Stimulated activated CD8-positive, alpha-beta memory T cell treated with anti-CD3 and anti-CD28 coated beads, Interleukin-12 subunit alpha, Interleukin-12 subunit beta, amount 100 ng/mL, for 1 hour (primary cell): ENCODE measurements around the gene KIRREL1.

Experiments used
- DNase-seq: peaks from one replicate; pipeline ENCODE4 v3.0.0-alpha.2; 2020; ENCODE audit warnings: low read depth

The KIRREL1 gene

GRCh38 chr1:157975228-157975950 is 18.1 kb upstream of the KIRREL1 start:
- no peak for DNase-seq

DNA sequence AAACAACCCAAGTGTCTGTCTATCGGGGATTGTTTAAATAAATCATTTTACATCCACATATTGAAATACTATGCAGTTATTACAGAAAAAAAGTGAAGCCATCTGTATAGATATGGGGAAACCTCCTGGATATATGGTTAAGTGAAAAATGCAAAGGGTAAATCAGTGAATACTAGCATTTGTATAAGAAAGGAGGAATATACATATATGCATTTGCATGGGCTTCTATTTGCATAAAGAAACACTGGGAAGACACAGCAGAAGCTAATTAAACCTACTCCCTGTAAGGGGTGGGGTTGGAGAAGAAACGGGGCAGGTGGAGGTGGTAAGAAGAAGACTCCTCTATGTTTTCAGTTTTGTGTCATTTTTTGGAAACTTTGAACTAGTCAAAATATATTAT is 16.6 kb upstream of the KIRREL1 start:
- DNase-seq = no peak

DNA sequence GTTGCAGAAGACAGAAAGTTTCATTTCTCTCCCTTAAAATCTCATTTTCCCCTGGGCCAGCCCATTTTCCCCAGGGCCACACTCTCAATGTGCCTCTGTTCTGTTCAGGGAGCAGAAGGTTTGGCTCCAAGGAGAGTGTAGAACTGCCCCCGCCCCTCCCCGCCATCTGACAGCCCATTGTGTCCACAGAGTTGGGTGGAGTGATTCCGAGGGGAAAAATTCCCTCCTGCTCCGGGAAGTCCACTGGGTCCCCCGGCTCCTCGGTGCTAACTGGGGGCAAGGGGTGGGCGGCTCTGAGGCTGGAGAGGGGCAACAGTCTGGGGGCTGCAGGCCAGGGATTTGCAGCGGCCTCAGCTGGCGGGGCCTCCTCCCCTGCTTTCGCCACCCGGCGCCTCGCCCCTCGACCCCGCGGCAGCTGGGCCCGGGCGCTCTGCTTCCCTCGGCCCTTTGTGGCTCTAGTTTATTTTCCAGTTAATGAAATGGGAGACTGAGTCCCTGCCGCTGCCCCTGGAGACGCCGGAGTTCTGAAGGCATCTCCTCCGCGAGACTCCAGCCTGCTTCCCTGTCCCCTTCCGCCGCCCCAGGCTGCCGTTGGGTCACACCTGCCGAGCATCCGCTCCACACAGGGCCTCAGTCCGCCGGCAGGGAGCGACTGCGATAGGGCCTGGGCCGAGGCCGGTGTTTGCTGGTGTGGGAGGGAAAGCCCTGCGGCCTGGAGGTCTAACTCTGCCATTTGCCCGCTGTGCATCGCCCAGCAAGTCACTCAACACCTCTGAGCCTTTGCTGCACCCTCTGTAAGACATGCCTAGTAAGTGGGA is 14.7 kb upstream of the KIRREL1 start:
- DNase-seq = no peak

DNA sequence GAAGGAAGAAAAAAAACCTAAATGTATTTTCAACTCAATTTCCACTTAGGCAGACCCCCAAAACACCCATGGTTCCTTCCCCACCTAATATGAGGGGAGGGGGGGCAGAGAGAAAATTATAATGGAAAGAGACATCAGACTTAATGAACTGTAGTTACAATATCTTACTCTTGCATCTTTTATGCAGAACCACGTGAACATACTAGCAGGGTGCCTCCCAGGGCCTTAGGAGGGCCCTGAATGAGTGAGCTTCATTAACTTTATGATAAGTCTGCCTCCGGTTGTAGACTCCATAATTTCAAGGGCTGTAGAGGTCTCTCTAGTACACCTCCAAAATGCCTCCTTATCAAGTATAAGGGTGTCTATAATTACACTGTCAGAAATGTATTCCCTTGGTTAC is 11.3 kb upstream of the KIRREL1 start:
- no peak for DNase-seq

DNA sequence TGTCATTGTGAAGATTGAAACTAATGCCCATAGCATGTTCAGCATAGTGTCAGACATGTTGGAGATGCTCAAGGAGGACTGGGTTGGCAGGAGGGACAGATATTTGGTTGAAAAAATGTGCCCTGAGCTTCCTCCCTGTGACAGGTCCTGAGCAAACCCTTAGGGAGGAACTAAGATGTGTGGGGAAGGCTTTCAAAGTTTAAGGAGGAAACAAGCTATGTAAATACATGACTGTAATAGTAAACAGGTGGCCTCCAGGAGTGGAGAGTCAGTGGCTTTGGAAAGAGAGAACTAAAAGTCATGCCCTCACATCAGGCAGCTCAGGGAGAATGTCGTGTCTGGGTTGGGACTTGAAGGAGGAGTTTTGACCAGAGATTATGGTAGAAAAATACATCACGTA is 9.7 kb upstream of the KIRREL1 start:
- DNase-seq = no peak

- no peak for DNase-seq
These were observed 9.0 kb upstream of the KIRREL1 start for GRCh38 chr1:157984469-157984868.

GRCh38 chr1:157985473-157985872 is 8.0 kb upstream of the KIRREL1 start:
- DNase-seq = no peak

- DNase-seq = no peak
These were observed 5.4 kb upstream of the KIRREL1 start for GRCh38 chr1:157988002-157988401.

- no peak for DNase-seq
These were observed 1.2 kb upstream of the KIRREL1 start for GRCh38 chr1:157992031-157992832.

- no peak for DNase-seq
These were observed 655 bp upstream of the KIRREL1 start for GRCh38 chr1:157992833-157993146.

DNA sequence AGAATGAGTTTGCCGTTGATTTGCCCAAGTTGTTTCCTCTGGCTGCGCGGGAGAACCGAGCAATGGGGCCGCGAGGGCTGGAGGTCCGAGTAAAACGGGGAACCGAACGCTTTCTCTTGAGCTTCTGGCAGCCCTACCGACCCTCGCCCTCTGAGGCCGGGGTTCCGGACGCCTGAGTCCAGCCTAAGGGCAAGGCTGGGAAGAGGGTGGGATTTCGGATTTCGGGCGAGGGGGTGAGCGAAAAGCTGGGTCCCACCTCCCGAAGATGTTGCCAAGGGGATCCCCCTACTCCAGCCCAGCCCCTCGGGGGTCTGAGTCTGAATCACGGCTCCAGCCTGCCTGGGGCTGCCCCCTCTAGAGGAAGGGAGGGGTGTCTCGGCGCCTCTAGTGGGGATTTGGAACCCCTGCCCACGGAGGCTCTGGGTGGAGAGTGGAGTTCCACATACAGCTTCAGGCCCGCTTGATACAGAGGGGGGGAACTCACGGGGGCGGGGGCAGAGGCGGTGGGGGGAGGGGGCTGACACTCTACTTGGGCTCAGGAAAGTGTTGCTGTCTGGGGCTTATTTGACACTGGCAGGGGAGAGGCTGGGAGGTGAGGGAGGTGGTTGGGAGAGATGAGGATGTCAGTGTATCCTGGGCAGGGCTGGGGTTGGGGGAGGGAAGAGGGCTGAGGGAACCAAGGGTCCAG is 617 bp downstream of the KIRREL1 start:
- no peak for DNase-seq

DNA sequence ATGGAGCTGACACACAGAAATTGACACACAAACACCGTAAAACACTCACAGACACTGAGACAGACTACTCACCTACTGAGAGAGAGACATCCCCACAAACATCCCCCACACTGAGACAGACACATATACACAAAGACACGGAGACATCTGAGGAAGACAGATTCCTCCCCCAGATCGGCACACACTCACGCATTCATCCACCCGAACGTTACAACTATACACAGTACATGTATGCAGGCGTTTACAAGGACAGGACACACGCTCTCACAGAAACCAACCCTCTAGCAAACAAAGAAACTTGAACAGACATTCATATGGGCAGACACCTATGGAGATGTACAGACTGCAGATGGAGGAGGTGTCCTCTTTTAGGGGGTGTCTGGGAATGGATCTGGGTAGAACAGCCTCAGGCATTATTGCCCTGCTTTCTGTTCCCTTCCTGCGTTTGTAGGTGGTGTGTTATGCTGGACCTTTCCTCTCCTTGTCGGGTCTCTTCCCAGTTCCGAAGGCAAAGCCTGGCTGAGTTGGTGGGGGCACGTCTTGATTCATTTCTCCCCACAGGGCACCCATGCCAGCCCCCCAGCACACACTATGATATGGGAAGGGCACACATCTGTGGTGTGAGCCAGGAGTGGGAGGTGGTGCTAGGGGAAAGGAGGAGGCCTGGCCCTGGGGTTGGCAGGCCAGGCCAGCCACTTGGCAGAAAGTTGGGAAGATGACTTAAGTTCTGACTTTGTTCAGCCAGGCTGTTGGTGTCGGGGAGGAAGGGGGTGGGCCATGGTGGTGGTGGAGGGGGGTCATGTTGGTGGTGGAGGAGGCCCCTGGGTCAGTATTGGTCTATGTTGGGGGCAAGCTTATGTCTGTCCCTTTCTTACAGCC is 1.5 kb downstream of the KIRREL1 start:
- no peak for DNase-seq

DNA sequence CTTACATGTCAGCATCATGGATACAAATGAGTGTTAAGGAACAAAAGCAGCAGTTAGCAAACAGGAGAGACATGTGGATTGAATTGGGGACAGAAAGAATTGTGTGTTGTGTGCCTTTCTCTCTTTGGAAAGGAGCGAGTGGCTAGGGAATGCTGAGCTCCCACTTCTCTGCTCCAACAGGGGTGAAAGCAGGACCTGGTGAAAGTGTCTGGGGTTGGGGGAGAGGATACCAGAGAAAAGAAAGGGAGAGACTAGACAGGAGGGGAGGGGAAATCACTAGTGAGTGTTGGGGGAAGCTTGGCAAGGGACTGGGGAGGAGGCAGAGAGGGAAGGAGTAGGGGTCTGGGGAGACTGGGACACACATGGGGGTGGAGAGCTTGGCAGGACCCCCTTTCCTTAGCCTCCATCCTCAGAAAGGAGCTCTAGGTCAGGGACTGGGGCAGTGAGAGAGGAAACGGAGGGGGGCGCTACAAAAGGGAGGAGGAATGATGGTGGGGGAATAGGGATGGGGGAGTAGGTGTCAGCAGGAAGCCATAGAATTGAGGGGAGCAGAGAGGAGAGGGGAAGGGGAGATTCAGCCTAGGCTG is 2.2 kb downstream of the KIRREL1 start:
- no peak for DNase-seq

- no peak for DNase-seq
These were observed 3.0 kb downstream of the KIRREL1 start for GRCh38 chr1:157996433-157996832.

- no peak for DNase-seq
These were observed 7.1 kb downstream of the KIRREL1 start for GRCh38 chr1:158000507-158000906.

- DNase-seq = no peak
These were observed 8.7 kb downstream of the KIRREL1 start for GRCh38 chr1:158002022-158002630.

GRCh38 chr1:158002631-158003405 is 9.4 kb downstream of the KIRREL1 start:
- DNase-seq = no peak

- no peak for DNase-seq
These were observed 10.0 kb downstream of the KIRREL1 start for GRCh38 chr1:158003406-158003800.

DNA sequence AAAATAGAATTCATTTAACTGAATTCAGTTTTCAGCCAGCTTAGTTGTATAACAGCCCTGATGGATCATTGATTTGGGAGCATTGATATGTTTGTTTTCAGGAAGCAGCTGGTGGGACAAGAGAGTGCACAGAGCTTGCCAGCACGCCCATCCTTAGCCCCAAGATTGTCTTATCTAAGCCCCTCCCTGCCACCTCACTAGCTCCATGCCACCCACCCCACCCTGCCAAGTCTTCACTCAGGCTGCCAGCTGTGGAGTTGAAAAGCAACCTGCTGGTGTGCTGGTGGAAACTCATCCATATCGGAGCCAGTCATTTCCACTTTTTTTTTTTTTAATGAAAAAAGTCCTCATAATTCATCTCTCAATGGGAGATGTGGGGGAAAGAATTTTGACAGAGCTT is 11.8 kb downstream of the KIRREL1 start:
- no peak for DNase-seq

GRCh38 chr1:158007180-158007579 is 13.7 kb downstream of the KIRREL1 start:
- DNase-seq = no peak
